ENCODE measurements around the gene EFNA2. TPM values are rescaled to one million over a fixed set of nuclear protein-coding genes. Genes with fewer than 3 reads are reported as not detected.

Gene EFNA2
- total RNA-seq, 1 experiment from 2014 or later, result 14.3 TPM

DNA sequence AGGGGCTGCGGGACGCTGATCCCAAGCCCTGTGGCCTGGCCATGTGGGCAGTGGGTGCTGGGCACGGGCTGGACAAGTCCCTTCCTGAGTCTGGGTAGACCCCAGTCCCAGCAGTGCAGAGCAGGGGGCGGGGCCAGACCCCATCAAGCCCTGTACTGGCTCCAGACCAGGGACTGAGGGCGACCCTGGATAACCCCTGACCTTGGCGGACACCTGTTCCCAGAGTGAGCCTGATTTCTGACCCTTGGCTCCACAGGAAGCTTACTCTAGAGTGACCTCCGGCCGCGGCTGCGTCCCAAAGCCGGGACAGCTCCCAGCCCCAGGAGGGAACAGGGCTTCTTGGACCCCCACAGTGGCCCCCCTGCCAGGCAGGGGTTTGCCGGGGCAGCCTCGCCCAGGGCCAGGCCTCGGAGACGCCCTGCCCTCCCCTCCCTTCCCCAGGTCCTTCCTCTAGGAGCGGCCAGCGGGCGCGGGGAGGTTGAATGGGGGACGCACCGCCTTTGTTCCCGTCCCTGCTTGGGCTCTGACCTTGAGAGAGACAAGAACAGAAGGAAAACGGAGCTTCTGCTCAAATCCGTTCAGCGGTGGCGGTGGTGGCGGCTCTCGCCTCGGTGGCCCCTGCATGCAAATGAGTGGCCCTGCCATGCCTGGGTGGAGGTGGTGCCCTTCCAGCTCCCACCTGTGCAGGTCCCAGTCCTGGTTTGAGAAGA is 2.3 kb upstream of the EFNA2 start:
- H3K4me3 Mint-ChIP-seq, result no peak overlapping the region
- H2BK5ac ChIP-seq (ENCODE audit: insufficient read length, low read length), result no peak overlapping the region
- no peak overlapping the region for H3K27ac Mint-ChIP-seq
- no peaks in the 10 kb centered on the region for H3K9me3 Mint-ChIP-seq
- no peak overlapping the region for H2AFZ ChIP-seq (ENCODE audit: low read length)
- H3K14ac ChIP-seq (ENCODE audit: insufficient read depth, low read length), result no peak overlapping the region
- DNase-seq, result no peak
- H3K4me1 ChIP-seq (ENCODE audit: insufficient read depth, low read length), result no peaks in the 10 kb centered on the region
- H3K9ac ChIP-seq (ENCODE audit: extremely low read depth, insufficient read length, low read length), result no peak overlapping the region
- H3K79me1 ChIP-seq (ENCODE audit: insufficient read depth, low read depth, low read length, poor library complexity, severe bottlenecking), result no peaks in the 10 kb centered on the region
- no peak overlapping the region for H2BK120ac ChIP-seq (ENCODE audit: low read depth, low read length, poor library complexity, severe bottlenecking)
- no peak overlapping the region for H3K56ac ChIP-seq (ENCODE audit: insufficient read length, low read depth, low read length)
- H2AK5ac ChIP-seq (ENCODE audit: insufficient read length, low read length), result no peak overlapping the region
- H3K27me3 ChIP-seq (ENCODE audit: insufficient read depth, low read length), result no peaks in the 10 kb centered on the region
- peaks cover 15% of the 10 kb centered on the region for H3K27me3 Mint-ChIP-seq (ENCODE audit: low read depth)
- no CpG with 5 or more reads among the region's 29 CpGs for WGBS (ENCODE audit: extremely low coverage, insufficient read length, low lambda C conversion rate)
- TF ChIP-seq, protein P1, sequence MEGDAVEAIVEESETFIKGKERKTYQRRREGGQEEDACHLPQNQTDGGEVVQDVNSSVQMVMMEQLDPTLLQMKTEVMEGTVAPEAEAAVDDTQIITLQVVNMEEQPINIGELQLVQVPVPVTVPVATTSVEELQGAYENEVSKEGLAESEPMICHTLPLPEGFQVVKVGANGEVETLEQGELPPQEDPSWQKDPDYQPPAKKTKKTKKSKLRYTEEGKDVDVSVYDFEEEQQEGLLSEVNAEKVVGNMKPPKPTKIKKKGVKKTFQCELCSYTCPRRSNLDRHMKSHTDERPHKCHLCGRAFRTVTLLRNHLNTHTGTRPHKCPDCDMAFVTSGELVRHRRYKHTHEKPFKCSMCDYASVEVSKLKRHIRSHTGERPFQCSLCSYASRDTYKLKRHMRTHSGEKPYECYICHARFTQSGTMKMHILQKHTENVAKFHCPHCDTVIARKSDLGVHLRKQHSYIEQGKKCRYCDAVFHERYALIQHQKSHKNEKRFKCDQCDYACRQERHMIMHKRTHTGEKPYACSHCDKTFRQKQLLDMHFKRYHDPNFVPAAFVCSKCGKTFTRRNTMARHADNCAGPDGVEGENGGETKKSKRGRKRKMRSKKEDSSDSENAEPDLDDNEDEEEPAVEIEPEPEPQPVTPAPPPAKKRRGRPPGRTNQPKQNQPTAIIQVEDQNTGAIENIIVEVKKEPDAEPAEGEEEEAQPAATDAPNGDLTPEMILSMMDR (conservative IDR thresholded peaks at IDR 0.05), result no peak
- H2BK12ac ChIP-seq (ENCODE audit: insufficient read length, low read depth, low read length), result no peak overlapping the region
- no peak overlapping the region for H3K23ac ChIP-seq (ENCODE audit: insufficient read length, low read depth, low read length)
- no peak overlapping the region for H4K8ac ChIP-seq (replicated peaks; ENCODE audit: insufficient read length, low read depth, low read length)
- H3K4me2 ChIP-seq (ENCODE audit: insufficient read depth, insufficient read length, low read length), result no peak overlapping the region
- H3K4ac ChIP-seq (ENCODE audit: low read depth, low read length), result no peak overlapping the region
- peaks cover 0 to 19% (median 5%) of the 10 kb centered on the region in 3 experiments; a peak in 4 of 7 replicates for H3K36me3 Mint-ChIP-seq (ENCODE audit: insufficient read depth in 1 of 3, low read depth in 3 of 3)
- H2BK15ac ChIP-seq (ENCODE audit: low read depth, low read length), result no peak overlapping the region
- no peak overlapping the region for H4K5ac ChIP-seq (ENCODE audit: insufficient read length, low read depth, low read length)
- H3K18ac ChIP-seq (ENCODE audit: insufficient read length, low read depth, low read length), result no peak overlapping the region
- no peaks in the 10 kb centered on the region for H3K79me2 ChIP-seq (ENCODE audit: insufficient read depth, low read length)
- peaks cover 4% of the 10 kb centered on the region for H3K23me2 ChIP-seq (ENCODE audit: insufficient read length, low read depth, low read length, poor library complexity, severe bottlenecking)
- no peak overlapping the region for H2BK20ac ChIP-seq (ENCODE audit: low read depth, low read length, poor library complexity, severe bottlenecking)
- no peak overlapping the region for H3T11ph ChIP-seq (ENCODE audit: low read length)
- H3K9me3 ChIP-seq (ENCODE audit: control insufficient read depth, low read depth, low read length), result no peaks in the 10 kb centered on the region
- H3K27ac ChIP-seq (ENCODE audit: insufficient read length, low read depth, low read length), result no peak overlapping the region
- H3K4me1 Mint-ChIP-seq, result peaks cover 10 to 24% of the 10 kb centered on the region in 2 experiments
- no peak overlapping the region for H4K91ac ChIP-seq (ENCODE audit: insufficient read length, low read depth, low read length)
- H4K20me1 ChIP-seq (ENCODE audit: control insufficient read depth, insufficient read depth, insufficient read length), result no peaks in the 10 kb centered on the region
